ENCODE results near the gene ZBTB48. TPM values are rescaled to one million over a fixed set of nuclear protein-coding genes. Genes with fewer than 3 reads are reported as not detected.

ZBTB48 gene
- 19.4 TPM for total RNA-seq

GRCh38 chr1:6579374-6580118 lies at the start of gene ZBTB48:
Gene ZBTB48, plus strand, starts transcription at chr1:6579994. Its CDS starts 616 bp downstream, at chr1:6580610.

GRCh38 chr1:6554031-6554906 lies 25.5 kb upstream of the ZBTB48 start, which contains the start of gene NOL9:
Gene NOL9, minus strand, starts transcription at chr1:6554513. Its CDS starts 11 bp downstream, at chr1:6554502.

GRCh38 chr1:6554907-6555778 lies 24.7 kb upstream of the ZBTB48 start, which contains the start of gene TAS1R1:
Gene TAS1R1, plus strand, starts transcription at chr1:6555307. Its CDS starts 67 bp downstream, at chr1:6555374.

DNA sequence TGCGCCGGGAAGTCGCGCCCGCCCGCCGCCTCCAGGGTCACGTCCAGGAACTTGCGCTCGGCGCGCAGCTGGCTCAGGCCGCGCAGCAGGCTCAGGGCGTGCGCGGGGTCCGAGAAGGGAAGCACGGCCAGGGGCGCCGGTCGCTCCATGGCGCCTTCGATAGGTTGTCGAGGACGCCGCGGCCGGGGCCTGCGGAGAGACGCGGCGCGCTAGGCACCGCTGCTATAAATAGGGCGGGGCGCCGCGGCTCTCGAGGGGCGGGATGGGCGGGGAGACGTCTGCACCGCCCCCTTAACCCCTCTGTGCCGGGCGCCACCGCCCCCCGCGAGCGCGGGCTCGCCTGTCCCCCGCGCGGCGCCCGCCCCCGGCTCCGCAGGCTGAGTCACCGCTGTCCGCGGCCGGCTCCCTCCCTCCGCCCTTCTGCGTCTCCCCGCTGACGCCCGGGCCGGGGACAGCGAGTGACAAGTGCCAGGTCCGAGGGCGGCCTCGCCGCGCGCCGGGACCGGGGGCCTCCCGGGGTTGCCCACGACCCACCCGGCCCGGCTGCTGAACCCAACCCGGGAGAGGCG lies 23.0 kb downstream of the ZBTB48 start, which contains the start of gene KLHL21:
KLHL21 (minus strand) TSS at position 201 of the 569 bp plus-strand sequence; CDS start at position 149, 52 bp downstream.

GRCh38 chr1:6613361-6614018 lies 33.7 kb downstream of the ZBTB48 start, which contains the start of gene PHF13:
Gene PHF13, plus strand, starts transcription at chr1:6613731. Its CDS starts 336 bp downstream, at chr1:6614067.

DNA sequence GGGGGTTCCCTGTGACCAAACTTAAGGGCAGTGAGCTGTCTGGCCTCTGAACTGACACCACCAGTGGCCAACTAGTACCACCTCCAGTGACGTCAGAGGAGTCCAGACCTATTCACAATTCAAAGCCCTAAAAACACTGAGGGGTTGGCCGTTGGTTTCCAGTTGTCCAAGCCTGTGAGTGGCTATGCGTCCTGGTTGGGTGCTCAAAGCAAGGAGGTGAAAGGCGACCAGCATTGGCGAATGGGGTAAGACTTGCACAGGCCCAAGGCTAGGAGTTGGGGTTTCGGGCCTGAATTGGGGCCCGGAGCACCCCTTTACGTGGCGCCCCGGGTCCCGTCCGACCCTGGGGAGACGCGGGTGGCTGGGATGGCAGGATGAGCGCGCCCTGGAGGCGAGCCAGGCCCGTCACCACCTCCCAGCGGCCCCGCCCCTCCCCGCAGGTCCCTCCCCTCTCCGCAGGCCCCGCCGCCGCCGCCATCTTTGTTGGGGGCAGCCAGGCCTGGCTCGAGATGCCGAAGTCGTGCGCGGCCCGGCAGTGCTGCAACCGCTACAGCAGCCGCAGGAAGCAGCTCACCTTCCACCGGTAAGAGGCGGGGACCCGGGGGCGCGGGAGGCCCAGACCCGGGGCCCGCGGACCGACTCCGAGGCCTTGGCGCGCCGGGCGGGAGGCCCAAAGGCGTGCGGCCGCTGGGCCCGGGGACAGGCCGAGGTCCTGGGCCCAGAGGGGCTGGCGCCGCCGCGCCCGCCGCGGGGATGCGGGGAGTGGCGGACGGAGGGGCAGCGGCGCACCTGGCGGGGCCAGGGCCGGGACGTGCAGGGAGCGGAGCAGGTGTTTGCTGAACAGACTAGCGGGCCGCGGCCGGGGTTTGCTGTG lies 45.2 kb downstream of the ZBTB48 start, which contains the start of gene THAP3:
THAP3 (plus strand) TSS at position 159 of the 874 bp plus-strand sequence; CDS start at position 510, 351 bp downstream.

Small RNA genes lying within 50 kb of the gene (small RNA-seq; reads per million reads assigned to genes)
- gene RNU6-731P (ENCODE audit: low replicate concordance), result not detected

Other genes starting within 250 kb of the ZBTB48 start
- 51.3 TPM for gene ACOT7, start 186.2 kb upstream of the ZBTB48 start, total RNA-seq
- gene HES2, start 160.1 kb upstream of the ZBTB48 start, total RNA-seq, result not detected
- under 0.01 TPM for gene ESPN, start 155.2 kb upstream of the ZBTB48 start, total RNA-seq
- 34.1 TPM for gene TNFRSF25, start 113.8 kb upstream of the ZBTB48 start, total RNA-seq
- gene PLEKHG5, start 88.3 kb upstream of the ZBTB48 start, total RNA-seq, result 56.7 TPM
- 52.9 TPM for gene NOL9, start 25.5 kb upstream of the ZBTB48 start, total RNA-seq
- gene TAS1R1, start 24.7 kb upstream of the ZBTB48 start, total RNA-seq, result not detected
- gene KLHL21, start 22.9 kb downstream of the ZBTB48 start, total RNA-seq, result 9.1 TPM
- 13.8 TPM for gene PHF13, start 33.7 kb downstream of the ZBTB48 start, total RNA-seq
- gene THAP3, start 44.9 kb downstream of the ZBTB48 start, total RNA-seq, result 29.7 TPM
- gene DNAJC11, start 121.8 kb downstream of the ZBTB48 start, total RNA-seq, result 55.1 TPM
- 140 TPM for gene CAMTA1, start 205.5 kb downstream of the ZBTB48 start, total RNA-seq